Trophoblast cell (in vitro differentiated cells and primary cell): ENCODE results near the gene SMIM12.

ENCODE experiments used
- DNase-seq, 2 donors: peaks; one replicate each; pipeline ENCODE4 v3.0.0-alpha.2; 2016
- H2AFZ ChIP-seq: 2 replicates; pipeline ENCODE4 v1.6.1; 2013; ENCODE audit warnings: low read length, moderate library complexity, mild to moderate bottlenecking; ENCODE audit not compliant: insufficient read depth, poor library complexity
- H2AK5ac ChIP-seq: 2 replicates; pipeline ENCODE4 v1.6.1; 2013; ENCODE audit warnings: mild to moderate bottlenecking, low read length
- H2BK120ac ChIP-seq: 2 replicates; pipeline ENCODE4 v1.6.1; 2013; ENCODE audit warnings: low read length, mild to moderate bottlenecking, moderate library complexity; ENCODE audit not compliant: insufficient read depth, poor library complexity
- H2BK12ac ChIP-seq: 2 replicates; pipeline ENCODE4 v1.6.1; 2013; ENCODE audit warnings: mild to moderate bottlenecking, low read length, moderate library complexity
- H2BK5ac ChIP-seq: 2 replicates; pipeline ENCODE4 v1.6.1; 2013; ENCODE audit warnings: low read length, low read depth, moderate library complexity, mild to moderate bottlenecking; ENCODE audit not compliant: poor library complexity
- H3K14ac ChIP-seq: 2 replicates; pipeline ENCODE4 v1.6.1; 2013; ENCODE audit warnings: mild to moderate bottlenecking, low read length
- H3K18ac ChIP-seq: 2 replicates; pipeline ENCODE4 v1.6.1; 2013; ENCODE audit warnings: mild to moderate bottlenecking, low read length
- H3K23ac ChIP-seq: 2 replicates; pipeline ENCODE4 v1.6.1; 2013; ENCODE audit warnings: low read length
- H3K27ac ChIP-seq: 2 replicates; pipeline ENCODE4 v1.5.1; 2013; ENCODE audit warnings: low read depth, mild to moderate bottlenecking, inconsistent platforms, low read length, moderate library complexity
- H3K27me3 ChIP-seq: 2 replicates; pipeline ENCODE4 v1.6.1; 2013; ENCODE audit warnings: inconsistent platforms, mild to moderate bottlenecking, low read length, moderate library complexity; ENCODE audit not compliant: insufficient read depth
- H3K36me3 ChIP-seq, 2 experiments: 1 replicate in 1 of 2; 2 replicates in 1 of 2; pipeline ENCODE4 v1.6.1; 2013; ENCODE audit warnings: low read length in 2 of 2, mild to moderate bottlenecking in 2 of 2, moderate library complexity in 1 of 2; ENCODE audit not compliant: insufficient read depth in 2 of 2, control insufficient read depth in 1 of 2
- H3K4ac ChIP-seq: 2 replicates; pipeline ENCODE4 v1.6.1; 2013; ENCODE audit warnings: low read depth, mild to moderate bottlenecking, low read length, moderate library complexity
- H3K4me1 ChIP-seq, 2 experiments: 1 replicate in 1 of 2; 2 replicates in 1 of 2; pipeline ENCODE4 v1.6.1; 2013; ENCODE audit warnings: low read length in 2 of 2, mild to moderate bottlenecking in 2 of 2, moderate library complexity in 1 of 2; ENCODE audit not compliant: insufficient read depth in 2 of 2, control insufficient read depth in 1 of 2
- H3K4me2 ChIP-seq: 2 replicates; pipeline ENCODE4 v1.6.1; 2013; ENCODE audit warnings: inconsistent platforms, mild to moderate bottlenecking, low read length, moderate library complexity
- H3K4me3 ChIP-seq: 2 replicates; pipeline ENCODE4 v1.5.1; 2013; ENCODE audit warnings: mild to moderate bottlenecking, low read depth, low read length, inconsistent platforms
- H3K79me1 ChIP-seq: one replicate; pipeline ENCODE4 v1.6.1; 2013; ENCODE audit warnings: low read length
- H3K79me2 ChIP-seq: 2 replicates; pipeline ENCODE4 v1.6.1; 2013; ENCODE audit warnings: low read length, mild to moderate bottlenecking; ENCODE audit not compliant: control insufficient read depth, insufficient read depth, poor library complexity
- H3K9ac ChIP-seq: 2 replicates; pipeline ENCODE4 v1.6.1; 2013; ENCODE audit warnings: mild to moderate bottlenecking, low read length
- H3K9me3 ChIP-seq: 2 replicates; pipeline ENCODE4 v1.6.1; 2013; ENCODE audit warnings: low read depth, mild to moderate bottlenecking, control low read depth, inconsistent platforms, low read length; ENCODE audit not compliant: insufficient read depth
- H4K12ac ChIP-seq: 2 replicates; pipeline ENCODE4 v1.6.1; 2013; ENCODE audit warnings: low read depth, mild to moderate bottlenecking, low read length, moderate library complexity
- H4K8ac ChIP-seq: 2 replicates; pipeline ENCODE4 v1.6.1; 2013; ENCODE audit warnings: low read depth, mild to moderate bottlenecking, low read length, moderate library complexity
- H4K91ac ChIP-seq: one replicate; pipeline ENCODE4 v1.6.1; 2013; ENCODE audit warnings: low read depth, mild to moderate bottlenecking, low read length, moderate library complexity
- WGBS: extraction: QIAGEN DNeasy Blood & Tissue Kit; methylation state at CpG from one replicate; pipeline ENCODE4 v1.1.7; 2013; ENCODE audit warnings: missing lambda C conversion rate; ENCODE audit not compliant: insufficient read length, insufficient coverage; ENCODE audit errors: extremely low coverage; 5-methylcytosine and 5-hydroxymethylcytosine counted together

SMIM12 gene

DNA sequence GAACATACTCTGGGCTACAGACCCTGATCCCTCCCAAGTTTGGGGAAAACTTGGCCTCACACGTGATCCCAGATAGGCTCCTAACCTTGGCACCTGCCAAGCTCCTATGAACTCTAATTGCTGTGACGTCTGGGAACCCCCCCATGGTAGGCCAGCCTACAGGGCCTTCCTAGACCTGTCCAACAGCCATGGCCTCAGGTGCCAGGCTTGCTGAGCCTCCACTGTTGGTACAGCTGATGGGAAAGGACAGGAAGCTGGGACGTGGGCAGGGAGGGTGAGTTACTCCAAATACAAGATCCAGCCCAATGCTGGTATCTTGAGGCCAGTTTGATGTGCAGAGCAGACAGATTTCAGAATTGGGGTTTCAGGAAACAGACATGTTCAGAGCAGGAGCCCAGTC, 19.1 kb downstream of the SMIM12 start:
- H4K8ac ChIP-seq = no peak overlapping the region
- H4K91ac ChIP-seq = no peak overlapping the region
- no peak overlapping the region for H2BK120ac ChIP-seq
- H3K79me1 ChIP-seq = peaks cover 3% of the 10 kb centered on the region
- H3K14ac ChIP-seq = no peak overlapping the region
- no peak overlapping the region for H4K12ac ChIP-seq
- no peak overlapping the region for H3K18ac ChIP-seq
- no peaks in the 10 kb centered on the region for H3K27me3 ChIP-seq
- no peak overlapping the region for H3K23ac ChIP-seq
- WGBS = no CpG with 5 or more reads among the region's 3 CpGs
- H2BK5ac ChIP-seq = no peak overlapping the region
- H2AFZ ChIP-seq = no peak overlapping the region
- H2BK12ac ChIP-seq = no peak overlapping the region
- no peaks in the 10 kb centered on the region for H3K36me3 ChIP-seq
- no peak overlapping the region for H3K4ac ChIP-seq
- H3K79me2 ChIP-seq = no peaks in the 10 kb centered on the region
- no peak overlapping the region for H3K9ac ChIP-seq
- H3K4me2 ChIP-seq = no peak overlapping the region
- no peaks in the 10 kb centered on the region for H3K9me3 ChIP-seq
- no peak overlapping the region for H3K4me3 ChIP-seq
- no peak for DNase-seq
- peaks cover 21 to 31% of the 10 kb centered on the region in 2 experiments for H3K4me1 ChIP-seq
- H3K27ac ChIP-seq = no peak overlapping the region
- H2AK5ac ChIP-seq = no peak overlapping the region

DNA sequence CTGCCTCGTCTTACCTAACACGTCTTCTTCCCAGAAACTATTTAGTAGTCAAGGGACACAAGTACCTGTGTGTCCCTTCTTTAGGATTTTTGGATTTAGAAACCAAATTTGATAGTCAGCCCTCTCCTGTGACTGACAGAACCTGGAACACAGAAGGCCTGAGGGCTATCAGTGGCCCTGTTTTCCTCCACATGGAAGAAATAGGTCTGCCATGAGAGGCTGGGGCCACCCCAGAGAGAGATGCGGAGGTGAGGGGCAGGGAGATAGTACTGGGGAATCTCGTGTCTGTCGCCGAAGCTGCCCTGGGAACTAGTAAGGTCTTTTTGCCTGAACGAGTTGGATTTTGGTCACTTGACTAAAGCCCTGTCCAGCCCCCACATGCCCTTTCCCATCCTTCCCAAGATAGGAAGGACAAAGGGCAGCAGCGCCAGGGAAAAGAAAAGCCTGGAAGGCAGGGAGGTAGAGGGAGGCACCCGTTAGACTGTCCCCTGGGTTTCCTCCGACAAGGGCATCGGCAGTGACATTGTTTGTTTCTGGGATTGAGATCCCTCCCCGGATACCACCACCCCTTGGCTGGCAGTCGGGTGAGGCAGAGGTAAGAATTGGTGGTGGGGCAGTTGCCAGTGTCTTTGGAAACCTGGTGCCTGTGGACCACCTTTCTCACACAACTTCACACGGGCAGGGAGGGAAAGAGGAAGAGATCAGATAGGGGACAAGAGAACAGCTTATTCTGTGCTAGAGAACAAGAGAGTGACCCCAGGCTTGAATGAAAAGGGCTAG, 19.8 kb downstream of the SMIM12 start:
- H3K4ac ChIP-seq = no peak overlapping the region
- no peak overlapping the region for H3K23ac ChIP-seq
- no peaks in the 10 kb centered on the region for H3K27me3 ChIP-seq
- no peak overlapping the region for H3K14ac ChIP-seq
- no peak overlapping the region for H3K9ac ChIP-seq
- H3K18ac ChIP-seq = no peak overlapping the region
- H2BK12ac ChIP-seq = no peak overlapping the region
- H4K8ac ChIP-seq = no peak overlapping the region
- no peak overlapping the region for H2AFZ ChIP-seq
- no peaks in the 10 kb centered on the region for H3K36me3 ChIP-seq
- no peaks in the 10 kb centered on the region for H3K9me3 ChIP-seq
- no peak for DNase-seq
- no peak overlapping the region for H3K4me2 ChIP-seq
- no peak overlapping the region for H4K12ac ChIP-seq
- no peaks in the 10 kb centered on the region for H3K79me2 ChIP-seq
- H3K27ac ChIP-seq = no peak overlapping the region
- WGBS = no CpG with 5 or more reads among the region's 14 CpGs
- H2AK5ac ChIP-seq = no peak overlapping the region
- H3K79me1 ChIP-seq = peaks cover 3% of the 10 kb centered on the region
- no peak overlapping the region for H2BK5ac ChIP-seq
- H3K4me1 ChIP-seq = peaks cover 17 to 25% of the 10 kb centered on the region in 2 experiments
- H2BK120ac ChIP-seq = no peak overlapping the region
- H3K4me3 ChIP-seq = no peak overlapping the region
- H4K91ac ChIP-seq = no peak overlapping the region

GRCh38 chr1:34833711-34834110, 25.8 kb downstream of the SMIM12 start:
- H2AFZ ChIP-seq = no peak overlapping the region
- no peak overlapping the region for H3K9ac ChIP-seq
- H2BK12ac ChIP-seq = no peak overlapping the region
- H3K9me3 ChIP-seq = no peaks in the 10 kb centered on the region
- H3K4me3 ChIP-seq = no peak overlapping the region
- peaks cover 3% of the 10 kb centered on the region for H3K79me1 ChIP-seq
- no peak overlapping the region for H3K4me2 ChIP-seq
- WGBS = no CpG with 5 or more reads among the region's 1 CpG
- no peak overlapping the region for H4K8ac ChIP-seq
- no peaks in the 10 kb centered on the region for H3K27me3 ChIP-seq
- no peak overlapping the region for H3K4ac ChIP-seq
- H3K14ac ChIP-seq = no peak overlapping the region
- H3K4me1 ChIP-seq = peaks cover 5 to 6% of the 10 kb centered on the region in 2 experiments
- no peak overlapping the region for H2AK5ac ChIP-seq
- no peak overlapping the region for H4K12ac ChIP-seq
- DNase-seq = no peak
- H2BK120ac ChIP-seq = no peak overlapping the region
- H2BK5ac ChIP-seq = no peak overlapping the region
- H3K23ac ChIP-seq = no peak overlapping the region
- H3K79me2 ChIP-seq = no peaks in the 10 kb centered on the region
- no peak overlapping the region for H4K91ac ChIP-seq
- H3K18ac ChIP-seq = no peak overlapping the region
- no peak overlapping the region for H3K27ac ChIP-seq
- H3K36me3 ChIP-seq = no peaks in the 10 kb centered on the region

DNA sequence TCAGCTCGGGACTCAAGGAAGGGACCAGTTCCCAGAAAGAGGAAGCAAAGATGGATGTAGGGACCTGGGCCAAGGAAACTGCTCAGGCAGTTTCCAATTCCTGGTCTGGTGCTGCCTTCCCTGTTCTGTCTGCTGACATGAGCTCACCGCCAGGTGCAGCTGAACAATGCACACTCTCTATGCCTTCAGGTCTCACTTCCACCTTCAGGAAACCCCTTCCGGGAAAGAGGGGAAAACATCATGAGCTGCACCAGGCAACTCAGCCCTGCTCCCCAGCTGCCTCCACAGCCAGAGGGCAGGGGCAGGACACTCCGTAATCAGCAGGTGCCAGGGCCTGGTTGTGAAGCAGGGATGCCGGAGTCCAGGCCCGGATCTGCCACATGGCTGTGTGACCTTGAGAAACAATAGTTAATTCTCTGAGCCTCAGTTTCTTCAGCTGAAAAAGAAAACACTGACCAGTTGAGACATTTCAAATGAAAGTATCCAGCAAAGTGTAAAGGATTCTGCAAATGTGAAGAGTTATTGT, 27.8 kb downstream of the SMIM12 start:
- no peak overlapping the region for H2BK120ac ChIP-seq
- no peak overlapping the region for H3K27ac ChIP-seq
- DNase-seq = no peak
- no peak overlapping the region for H2AK5ac ChIP-seq
- H4K91ac ChIP-seq = no peak overlapping the region
- H3K23ac ChIP-seq = no peak overlapping the region
- no peaks in the 10 kb centered on the region for H3K79me2 ChIP-seq
- H3K18ac ChIP-seq = no peak overlapping the region
- H3K14ac ChIP-seq = no peak overlapping the region
- no peak overlapping the region for H3K4me3 ChIP-seq
- no peak overlapping the region for H4K12ac ChIP-seq
- no peak overlapping the region for H3K4ac ChIP-seq
- H3K4me1 ChIP-seq = peaks cover 5 to 6% of the 10 kb centered on the region in 2 experiments
- no peak overlapping the region for H4K8ac ChIP-seq
- no peak overlapping the region for H2AFZ ChIP-seq
- no peaks in the 10 kb centered on the region for H3K27me3 ChIP-seq
- no CpG with 5 or more reads among the region's 6 CpGs for whole genome bisulfite sequencing
- H2BK5ac ChIP-seq = no peak overlapping the region
- peaks cover 3% of the 10 kb centered on the region for H3K79me1 ChIP-seq
- no peaks in the 10 kb centered on the region for H3K36me3 ChIP-seq
- H3K9me3 ChIP-seq = no peaks in the 10 kb centered on the region
- no peak overlapping the region for H2BK12ac ChIP-seq
- no peak overlapping the region for H3K4me2 ChIP-seq
- H3K9ac ChIP-seq = no peak overlapping the region
